Breast epithelium (tissue), 4 donors: ENCODE measurements around the gene KLHL18. TPM values are rescaled to one million over a fixed set of nuclear protein-coding genes. Genes with fewer than 3 reads are reported as not detected.

ENCODE experiments used
- DNase-seq, 2 donors: peaks; one replicate each; pipeline ENCODE4 v3.0.0-alpha.2; 2019; ENCODE audit warnings: low spot score in 2 of 2
- H3K27ac ChIP-seq, 2 donors: fragments of 200-600 bp; sonication (generic) in 1 of 2; one replicate each; pipeline ENCODE4 v1.5.1; 2016 to 2019; ENCODE audit warnings: mild to moderate bottlenecking in 1 of 2
- H3K27me3 ChIP-seq, 2 donors: fragments of 200-600 bp; sonication (generic) in 1 of 2; one replicate each; pipeline versions ENCODE4 v1.5.1 to v1.6.0; 2017 to 2019; ENCODE audit warnings: control low read depth in 1 of 2, mild to moderate bottlenecking in 1 of 2
- H3K36me3 ChIP-seq: fragments of 200-600 bp; one replicate; pipeline ENCODE4 v1.5.1; 2019
- H3K4me1 ChIP-seq, 2 donors: fragments of 200-600 bp; sonication (generic); one replicate each; pipeline ENCODE4 v1.5.1; 2016 to 2019; ENCODE audit warnings: control low read depth in 1 of 2
- H3K4me3 ChIP-seq, 3 donors: fragments of 200-600 bp; sonication (generic); 1 replicate in 2 of 3; 2 replicates in 1 of 3; pipeline ENCODE4 v1.5.1; 2016 to 2019; ENCODE audit warnings: mild to moderate bottlenecking in 3 of 3, moderate library complexity in 2 of 3
- H3K9me3 ChIP-seq, 2 donors: fragments of 200-600 bp; sonication (generic) in 1 of 2; one replicate each; pipeline ENCODE4 v1.5.1; 2016 to 2019; ENCODE audit warnings: control low read depth in 1 of 2
- CTCF ChIP-seq, 3 donors: fragments of 450-650 bp; IDR thresholded peaks; one replicate each; pipeline ENCODE4 v1.5.1; 2016 to 2017; ENCODE audit warnings: antibody characterized with exemption in 3 of 3, mild to moderate bottlenecking in 3 of 3, moderate library complexity in 3 of 3
- POLR2A ChIP-seq: fragments of 450-650 bp; IDR thresholded peaks from one replicate; pipeline ENCODE4 v1.6.1; 2016; ENCODE audit warnings: antibody characterized with exemption, mild to moderate bottlenecking, moderate library complexity
- POLR2AphosphoS5 ChIP-seq, 3 donors: sonication (generic); formaldehyde crosslinking; IDR thresholded peaks; one replicate each; pipeline ENCODE4 v1.6.1; 2017; ENCODE audit warnings: antibody characterized with exemption in 3 of 3
- intact Hi-C: fragments of 100-400 bp; cut with DNase I; formaldehyde crosslinking; loops from one replicate; pipeline ENCODE4 v1.15.1; 2023; ENCODE audit warnings: low total_unique reads
- total RNA-seq, 3 donors: library from RNA; depleted of rRNA; stranded (reverse); fragments of >200 nt; gene quantifications; one replicate each; pipeline ENCODE4 v1.1.0, GENCODE V29; 2016

The KLHL18 gene
- total RNA-seq, 3 donors from 2014 or later: 12.5 to 14.5 (median 14.1) TPM

DNA sequence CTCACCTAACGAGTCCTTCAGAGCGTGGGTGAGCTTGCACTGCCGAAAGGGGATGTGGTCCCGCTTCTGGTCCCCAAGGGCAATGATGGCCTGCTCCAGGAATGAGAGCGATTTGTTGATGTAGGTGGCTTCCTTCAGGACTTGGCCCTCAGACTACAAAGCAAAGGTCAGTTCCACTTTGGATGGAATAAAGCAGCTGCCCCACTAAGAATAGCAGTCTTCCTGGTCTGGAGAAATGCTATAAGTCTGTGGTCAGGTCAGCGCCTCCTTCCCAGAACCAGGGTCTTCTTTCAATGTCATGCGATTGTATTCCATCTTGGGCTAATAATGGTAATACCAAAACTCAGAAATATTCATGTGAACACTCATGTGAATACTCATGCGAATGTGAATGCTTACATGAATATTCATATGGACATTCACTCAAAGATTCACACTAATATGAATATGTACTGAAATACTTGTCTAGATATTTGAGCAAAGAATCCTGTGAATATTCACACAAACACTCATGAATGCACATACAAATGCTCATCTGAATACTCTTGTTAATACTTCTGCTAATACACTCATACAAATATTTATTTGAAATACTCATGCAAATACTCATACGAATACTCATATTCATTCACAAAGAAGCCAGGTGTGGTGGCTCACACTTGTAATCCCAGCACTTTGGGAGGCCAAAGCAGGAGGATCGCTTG lies 16.9 kb upstream of the KLHL18 start:
- no peak for DNase-seq

GRCh38 chr3:47266709-47267489 lies 15.8 kb upstream of the KLHL18 start:
- TF ChIP-seq CTCF (IDR thresholded peaks at IDR 0.05) (no peak), POLR2A (no peak), POLR2AphosphoS5 (IDR thresholded peaks at IDR 0.05) (peak in 1 of 3 donors; percentile 26)
- peak overlapping the region in 1 of 2 donors; percentile 55 for H3K27ac ChIP-seq
- no peaks in the 10 kb centered on the region for H3K36me3 ChIP-seq
- no peaks in the 10 kb centered on the region for H3K9me3 ChIP-seq
- DNase-seq: peak; percentile 60 to 67
- intact Hi-C loops: no loop called here
- no peak overlapping the region for H3K4me3 ChIP-seq
- H3K27me3 ChIP-seq: no peaks in the 10 kb centered on the region
- H3K4me1 ChIP-seq: no peaks in the 10 kb centered on the region

More for the DNA sequence above, 16.9 kb upstream of the KLHL18 start:
- Histone ChIP-seq H3K36me3 (no peaks in the 10 kb centered on the region), H3K27me3 (no peaks in the 10 kb centered on the region), H3K27ac (no peak overlapping the region), H3K4me1 (no peaks in the 10 kb centered on the region), H3K4me3 (no peak overlapping the region), H3K9me3 (no peaks in the 10 kb centered on the region)
- TF ChIP-seq POLR2A: no peak
- TF ChIP-seq CTCF (IDR thresholded peaks at IDR 0.05): no peak
- TF ChIP-seq POLR2AphosphoS5 (IDR thresholded peaks at IDR 0.05): no peak
- intact Hi-C loops: no loop called here

- DNase-seq: no peak
- intact Hi-C loops: no loop called here
- Histone ChIP-seq H3K27ac (peak overlapping the region in 1 of 2 donors; percentile 55), H3K4me1 (no peaks in the 10 kb centered on the region), H3K9me3 (no peaks in the 10 kb centered on the region), H3K27me3 (no peaks in the 10 kb centered on the region), H3K36me3 (no peaks in the 10 kb centered on the region), H3K4me3 (no peak overlapping the region)
- no peak for TF ChIP-seq CTCF (IDR thresholded peaks at IDR 0.05)
- TF ChIP-seq POLR2AphosphoS5 (IDR thresholded peaks at IDR 0.05): no peak
- no peak for TF ChIP-seq POLR2A
These were observed 15.3 kb upstream of the KLHL18 start for GRCh38 chr3:47267490-47267824.

GRCh38 chr3:47270526-47270925 lies 12.2 kb upstream of the KLHL18 start:
- Histone ChIP-seq H3K4me3 (no peak overlapping the region), H3K27ac (no peak overlapping the region), H3K9me3 (no peaks in the 10 kb centered on the region), H3K36me3 (no peaks in the 10 kb centered on the region), H3K4me1 (no peaks in the 10 kb centered on the region), H3K27me3 (no peaks in the 10 kb centered on the region)
- TF ChIP-seq POLR2A (no peak), POLR2AphosphoS5 (IDR thresholded peaks at IDR 0.05) (no peak), CTCF (IDR thresholded peaks at IDR 0.05) (no peak)
- intact Hi-C loops: no loop called here
- DNase-seq: no peak

GRCh38 chr3:47273564-47273963 lies 9.2 kb upstream of the KLHL18 start:
- TF ChIP-seq CTCF (IDR thresholded peaks at IDR 0.05) (no peak), POLR2AphosphoS5 (IDR thresholded peaks at IDR 0.05) (no peak), POLR2A (no peak)
- no peak for DNase-seq

More at GRCh38 chr3:47273564-47273963, 9.2 kb upstream of the KLHL18 start:
- Histone ChIP-seq H3K4me3 (no peak overlapping the region), H3K4me1 (no peaks in the 10 kb centered on the region), H3K9me3 (no peaks in the 10 kb centered on the region), H3K27ac (no peak overlapping the region), H3K27me3 (no peaks in the 10 kb centered on the region), H3K36me3 (no peaks in the 10 kb centered on the region)
- intact Hi-C loops: no loop called here
